ENCODE data around the gene R3HDM2.

DNA sequence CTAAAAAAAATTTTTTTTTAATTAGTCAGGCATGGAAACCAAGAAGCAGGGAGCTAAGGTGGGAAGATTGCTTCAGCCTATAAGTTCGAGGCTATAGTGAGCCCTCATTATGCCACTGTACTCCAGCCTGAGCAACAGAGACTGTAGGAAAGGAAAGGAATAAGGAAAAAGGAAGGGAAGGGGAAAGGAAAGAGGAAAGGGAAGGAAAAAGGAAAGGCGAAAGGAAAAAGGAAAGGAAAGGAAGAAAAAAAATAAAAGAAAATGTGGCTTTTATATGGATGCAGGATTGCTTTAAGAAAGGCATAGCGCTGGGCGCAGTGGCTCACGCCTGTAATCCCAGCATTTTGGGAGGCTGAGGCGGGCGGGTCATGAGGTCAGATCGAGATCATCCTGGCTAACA lies 70.4 kb downstream of the R3HDM2 start:
- TF ChIP-seq, protein P1, sequence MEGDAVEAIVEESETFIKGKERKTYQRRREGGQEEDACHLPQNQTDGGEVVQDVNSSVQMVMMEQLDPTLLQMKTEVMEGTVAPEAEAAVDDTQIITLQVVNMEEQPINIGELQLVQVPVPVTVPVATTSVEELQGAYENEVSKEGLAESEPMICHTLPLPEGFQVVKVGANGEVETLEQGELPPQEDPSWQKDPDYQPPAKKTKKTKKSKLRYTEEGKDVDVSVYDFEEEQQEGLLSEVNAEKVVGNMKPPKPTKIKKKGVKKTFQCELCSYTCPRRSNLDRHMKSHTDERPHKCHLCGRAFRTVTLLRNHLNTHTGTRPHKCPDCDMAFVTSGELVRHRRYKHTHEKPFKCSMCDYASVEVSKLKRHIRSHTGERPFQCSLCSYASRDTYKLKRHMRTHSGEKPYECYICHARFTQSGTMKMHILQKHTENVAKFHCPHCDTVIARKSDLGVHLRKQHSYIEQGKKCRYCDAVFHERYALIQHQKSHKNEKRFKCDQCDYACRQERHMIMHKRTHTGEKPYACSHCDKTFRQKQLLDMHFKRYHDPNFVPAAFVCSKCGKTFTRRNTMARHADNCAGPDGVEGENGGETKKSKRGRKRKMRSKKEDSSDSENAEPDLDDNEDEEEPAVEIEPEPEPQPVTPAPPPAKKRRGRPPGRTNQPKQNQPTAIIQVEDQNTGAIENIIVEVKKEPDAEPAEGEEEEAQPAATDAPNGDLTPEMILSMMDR (IDR thresholded peaks at IDR 0.05): no peak
- no peak for TF ChIP-seq POLR2A (IDR thresholded peaks at IDR 0.05)

Data from adrenal gland (tissue), 5 donors.